Liver (tissue), 9 donors: Measurements from ENCODE around the gene C11orf21. TPM values are rescaled to one million over a fixed set of nuclear protein-coding genes. Genes with fewer than 3 reads are reported as not detected.

Experiments
- DNase-seq: peaks from one replicate; pipeline ENCODE4 v3.0.0-alpha.2; 2017; ENCODE audit warnings: low spot score
- H3K27ac ChIP-seq, 2 donors: one replicate each; pipeline ENCODE4 v1.7.0; 2013; ENCODE audit warnings: inconsistent platforms in 2 of 2, low read length in 2 of 2, control low read depth in 1 of 2, low read depth in 1 of 2, mild to moderate bottlenecking in 1 of 2
- H3K27me3 ChIP-seq, 4 donors: one replicate each; pipeline versions ENCODE4 v1.6.1 to v1.7.0; 2013; ENCODE audit warnings: low read length in 3 of 4, inconsistent platforms in 1 of 4, mild to moderate bottlenecking in 1 of 4, moderate library complexity in 1 of 4; ENCODE audit not compliant: control insufficient read depth in 4 of 4, insufficient read depth in 4 of 4
- H3K36me3 ChIP-seq, 4 donors: one replicate each; pipeline versions ENCODE4 v1.6.1 to v1.7.0; 2013; ENCODE audit warnings: low read length in 3 of 4, mild to moderate bottlenecking in 3 of 4, low read depth in 1 of 4, moderate library complexity in 1 of 4; ENCODE audit not compliant: control insufficient read depth in 4 of 4, insufficient read depth in 3 of 4
- H3K4me1 ChIP-seq, 4 donors: one replicate each; pipeline versions ENCODE4 v1.6.1 to v1.7.0; 2013; ENCODE audit warnings: low read length in 3 of 4, mild to moderate bottlenecking in 3 of 4, moderate library complexity in 1 of 4; ENCODE audit not compliant: control insufficient read depth in 4 of 4, insufficient read depth in 4 of 4
- H3K4me3 ChIP-seq, 3 donors: one replicate each; pipeline versions ENCODE4 v1.6.1 to v1.7.0; 2013; ENCODE audit warnings: low read length in 3 of 3, control low read depth in 1 of 3, low read depth in 1 of 3, mild to moderate bottlenecking in 1 of 3
- H3K9ac ChIP-seq, 2 donors: one replicate each; pipeline ENCODE4 v1.7.0; 2013; ENCODE audit warnings: low read length in 2 of 2, mild to moderate bottlenecking in 2 of 2, moderate library complexity in 2 of 2, control low read depth in 1 of 2, low read depth in 1 of 2
- H3K9me3 ChIP-seq, 4 donors: one replicate each; pipeline versions ENCODE4 v1.6.1 to v1.7.0; 2013; ENCODE audit warnings: low read length in 3 of 4; ENCODE audit not compliant: control insufficient read depth in 4 of 4
- EGR1 ChIP-seq, 2 donors: IDR thresholded peaks; 2 replicates each; pipeline ENCODE4 v1.6.1; 2016 to 2018; ENCODE audit warnings: antibody characterized with exemption in 2 of 2, low read depth in 2 of 2
- FOXA1 ChIP-seq: IDR thresholded peaks from 2 replicates; pipeline ENCODE4 v1.6.1; 2016; ENCODE audit warnings: antibody characterized with exemption
- FOXA2 ChIP-seq: IDR thresholded peaks from 2 replicates; pipeline ENCODE4 v1.6.1; 2016; ENCODE audit warnings: antibody characterized with exemption
- GABPA ChIP-seq, 2 donors: IDR thresholded peaks in 1 of 2; conservative IDR thresholded peaks in 1 of 2; 2 replicates each; pipeline ENCODE4 v1.6.1; 2016; ENCODE audit warnings: antibody characterized with exemption in 2 of 2, mild to moderate bottlenecking in 1 of 2, moderate library complexity in 1 of 2
- HNF4A ChIP-seq, 2 donors: conservative IDR thresholded peaks; 2 replicates each; pipeline ENCODE4 v1.6.1; 2016; ENCODE audit warnings: antibody characterized with exemption in 2 of 2, mild to moderate bottlenecking in 2 of 2
- HNF4G ChIP-seq: IDR thresholded peaks from 2 replicates; pipeline ENCODE4 v1.6.1; 2016; ENCODE audit warnings: antibody characterized with exemption
- NR2F2 ChIP-seq: IDR thresholded peaks from 2 replicates; pipeline ENCODE4 v1.6.1; 2016; ENCODE audit warnings: antibody characterized with exemption
- RAD21 ChIP-seq, 2 donors: IDR thresholded peaks; 2 replicates each; pipeline ENCODE4 v1.6.1; 2016; ENCODE audit warnings: antibody characterized with exemption in 2 of 2, mild to moderate bottlenecking in 2 of 2
- SP1 ChIP-seq: IDR thresholded peaks from 2 replicates; pipeline ENCODE4 v1.6.1; 2018; ENCODE audit warnings: antibody characterized with exemption, mild to moderate bottlenecking
- TAF1 ChIP-seq: conservative IDR thresholded peaks from 2 replicates; pipeline ENCODE4 v1.6.1; 2016; ENCODE audit warnings: antibody characterized with exemption, mild to moderate bottlenecking
- YY1 ChIP-seq: IDR thresholded peaks from 2 replicates; pipeline ENCODE4 v1.6.1; 2016; ENCODE audit warnings: antibody characterized with exemption, mild to moderate bottlenecking
- ZBTB33 ChIP-seq: IDR thresholded peaks from 2 replicates; pipeline ENCODE4 v1.6.1; 2016; ENCODE audit warnings: antibody characterized with exemption
- WGBS: extraction: QIAGEN DNeasy Blood & Tissue Kit; methylation state at CpG from one replicate; pipeline ENCODE4 v1.1.7; 2013; 5-methylcytosine and 5-hydroxymethylcytosine counted together
- polyA plus RNA-seq, 2 donors: library from polyadenylated mRNA; stranded (reverse) in 1 of 2; unstranded in 1 of 2; fragments of 200-250 nt in 1 of 2; fragments of >200 nt in 1 of 2; fragmentation: Nextera tagmentation in 1 of 2; extraction: Ambion mirVana in 1 of 2; gene quantifications; one replicate each; pipeline versions ENCODE4 v1.2.1 to v1.2.3, GENCODE V29; 2013 to 2015
- total RNA-seq, 2 donors: library from RNA; depleted of rRNA; stranded (reverse); fragments of >200 nt; gene quantifications; one replicate each; pipeline ENCODE4 v1.2.3, GENCODE V29; 2014
- TF ChIP-seq, protein P1 (sequence below): IDR thresholded peaks from 2 replicates; pipeline ENCODE4 v1.6.1; 2016; ENCODE audit warnings: antibody characterized with exemption, mild to moderate bottlenecking
- TF ChIP-seq, protein P2 (sequence below): fragments of 150-350 bp; IDR thresholded peaks from 2 replicates; pipeline ENCODE4 v1.5.1; 2017; ENCODE audit warnings: improper control_type of control experiment, low read depth, low read length; ENCODE audit not compliant: missing input control
- TF ChIP-seq, protein P3 (sequence below): IDR thresholded peaks from 2 replicates; pipeline ENCODE4 v1.6.1; 2016; ENCODE audit warnings: antibody characterized with exemption
- donor health status: healthy.
- donor health status: healthy.
- donor health status: healthy.
- donor health status: healthy.
- donor health status: healthy.

Gene C11orf21
- total and polyA plus RNA-seq, 4 donors, result 0.14 to 16.2 (median 0.44) TPM

DNA sequence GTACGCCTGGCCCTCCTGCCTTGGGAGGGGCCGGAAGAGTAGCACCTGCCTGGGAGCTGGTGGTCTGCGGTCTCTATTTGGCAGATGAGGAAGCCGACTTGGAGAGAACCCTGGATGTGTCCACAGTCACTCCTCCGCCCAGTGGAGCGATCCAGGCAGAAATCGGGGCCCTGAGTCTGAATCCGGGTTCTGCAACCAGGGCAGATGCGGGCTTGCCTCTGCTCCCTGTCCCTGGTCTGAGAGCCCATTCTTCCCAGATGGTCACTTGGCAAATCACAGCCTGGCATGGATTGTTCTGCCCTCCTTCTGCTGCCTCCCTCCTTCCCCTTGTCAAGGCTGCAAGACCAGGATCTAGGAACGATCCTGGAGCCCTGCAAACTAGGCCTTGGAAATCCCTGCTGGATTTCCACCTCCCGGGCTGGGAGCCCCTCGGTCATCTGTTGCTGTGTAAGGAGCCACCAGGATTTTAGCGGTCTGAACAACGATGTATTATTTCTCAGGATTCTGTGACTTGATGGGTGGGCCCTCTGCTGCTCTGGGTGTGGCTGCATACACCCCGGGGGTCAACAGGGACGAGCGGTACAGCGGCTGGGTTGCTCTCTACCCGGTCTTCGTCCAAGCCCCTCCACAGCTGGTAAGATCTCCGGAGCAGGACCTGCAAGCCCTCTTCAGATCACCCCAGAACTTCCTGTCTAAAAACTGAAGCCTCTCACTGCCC lies 29.3 kb downstream of the C11orf21 start:
- no peak for TF ChIP-seq SP1
- TF ChIP-seq HNF4A (conservative IDR thresholded peaks at IDR 0.05), result no peak
- TF ChIP-seq, protein P1, sequence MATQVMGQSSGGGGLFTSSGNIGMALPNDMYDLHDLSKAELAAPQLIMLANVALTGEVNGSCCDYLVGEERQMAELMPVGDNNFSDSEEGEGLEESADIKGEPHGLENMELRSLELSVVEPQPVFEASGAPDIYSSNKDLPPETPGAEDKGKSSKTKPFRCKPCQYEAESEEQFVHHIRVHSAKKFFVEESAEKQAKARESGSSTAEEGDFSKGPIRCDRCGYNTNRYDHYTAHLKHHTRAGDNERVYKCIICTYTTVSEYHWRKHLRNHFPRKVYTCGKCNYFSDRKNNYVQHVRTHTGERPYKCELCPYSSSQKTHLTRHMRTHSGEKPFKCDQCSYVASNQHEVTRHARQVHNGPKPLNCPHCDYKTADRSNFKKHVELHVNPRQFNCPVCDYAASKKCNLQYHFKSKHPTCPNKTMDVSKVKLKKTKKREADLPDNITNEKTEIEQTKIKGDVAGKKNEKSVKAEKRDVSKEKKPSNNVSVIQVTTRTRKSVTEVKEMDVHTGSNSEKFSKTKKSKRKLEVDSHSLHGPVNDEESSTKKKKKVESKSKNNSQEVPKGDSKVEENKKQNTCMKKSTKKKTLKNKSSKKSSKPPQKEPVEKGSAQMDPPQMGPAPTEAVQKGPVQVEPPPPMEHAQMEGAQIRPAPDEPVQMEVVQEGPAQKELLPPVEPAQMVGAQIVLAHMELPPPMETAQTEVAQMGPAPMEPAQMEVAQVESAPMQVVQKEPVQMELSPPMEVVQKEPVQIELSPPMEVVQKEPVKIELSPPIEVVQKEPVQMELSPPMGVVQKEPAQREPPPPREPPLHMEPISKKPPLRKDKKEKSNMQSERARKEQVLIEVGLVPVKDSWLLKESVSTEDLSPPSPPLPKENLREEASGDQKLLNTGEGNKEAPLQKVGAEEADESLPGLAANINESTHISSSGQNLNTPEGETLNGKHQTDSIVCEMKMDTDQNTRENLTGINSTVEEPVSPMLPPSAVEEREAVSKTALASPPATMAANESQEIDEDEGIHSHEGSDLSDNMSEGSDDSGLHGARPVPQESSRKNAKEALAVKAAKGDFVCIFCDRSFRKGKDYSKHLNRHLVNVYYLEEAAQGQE, result no peak
- 83% methylated on average over 21 of the region's 21 CpGs for WGBS
- no peak overlapping the region for H3K27ac ChIP-seq
- peak; percentile 31 for DNase-seq
- no peaks in the 10 kb centered on the region for H3K9me3 ChIP-seq
- H3K4me1 ChIP-seq, result peaks cover 6 to 25% (median 14%) of the 10 kb centered on the region in 4 donors
- no peak overlapping the region for H3K4me3 ChIP-seq
- H3K27me3 ChIP-seq, result peaks cover 2 to 27% (median 2%) of the 10 kb centered on the region in 4 donors
- no peak overlapping the region for H3K9ac ChIP-seq
- H3K36me3 ChIP-seq, result no peaks in the 10 kb centered on the region

DNA sequence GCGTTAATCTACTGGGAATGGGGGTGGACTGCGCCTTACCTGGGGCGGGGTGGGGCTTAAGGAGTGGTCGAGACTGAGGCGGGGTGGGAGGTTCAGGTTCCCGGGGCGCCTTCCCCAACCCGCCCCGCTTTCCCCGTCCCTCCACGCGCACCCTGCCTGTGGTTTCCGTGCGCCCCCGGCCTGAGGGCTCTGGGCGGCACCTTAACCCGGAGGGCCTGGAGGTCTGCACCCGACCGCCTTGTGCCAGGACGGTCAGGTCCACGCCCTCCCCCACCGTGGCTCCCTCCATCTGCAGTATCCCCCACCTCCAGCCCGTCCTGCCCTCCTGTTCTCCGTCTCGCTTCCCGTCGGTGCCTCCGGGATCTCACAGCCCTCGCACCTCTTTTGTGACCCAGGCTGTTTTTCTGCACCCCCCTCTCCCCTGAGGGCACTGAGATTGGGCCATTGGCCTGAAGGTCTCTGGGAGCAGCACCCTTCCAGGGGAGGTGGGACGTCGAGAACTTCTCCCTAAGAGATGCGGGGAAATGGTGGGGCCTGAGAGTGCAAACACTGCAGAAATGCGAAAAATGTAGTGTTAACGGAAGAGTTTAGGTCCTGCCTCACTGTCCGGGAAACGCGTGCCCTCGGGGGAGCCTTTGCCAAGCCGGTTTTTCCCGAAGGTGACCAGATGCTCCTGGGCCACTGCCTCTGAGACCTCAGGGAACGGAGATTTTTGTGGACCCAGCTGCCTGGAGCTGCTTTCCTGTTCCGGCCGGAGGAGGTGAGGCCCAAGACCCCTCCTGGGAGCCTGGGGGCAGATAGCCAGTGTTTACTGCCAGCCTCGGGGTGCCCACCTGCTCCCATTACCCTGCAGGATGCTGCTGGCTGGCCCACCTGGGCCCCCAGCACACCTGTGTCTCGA lies 30.1 kb downstream of the C11orf21 start:
- Histone ChIP-seq H3K9me3 (no peaks in the 10 kb centered on the region), H3K27ac (no peak overlapping the region), H3K4me1 (peaks cover 6 to 25% (median 14%) of the 10 kb centered on the region in 4 donors), H3K36me3 (no peaks in the 10 kb centered on the region), H3K9ac (no peak overlapping the region), H3K27me3 (peaks cover 2 to 27% (median 2%) of the 10 kb centered on the region in 4 donors), H3K4me3 (no peak overlapping the region)
- peak; percentile 29 for DNase-seq
- 24% methylated on average over 45 of the region's 45 CpGs for WGBS
- TF ChIP-seq, protein P1, result no peak
- no peak for TF ChIP-seq RAD21 (IDR thresholded peaks at IDR 0.05)
- TF ChIP-seq, protein P2, sequence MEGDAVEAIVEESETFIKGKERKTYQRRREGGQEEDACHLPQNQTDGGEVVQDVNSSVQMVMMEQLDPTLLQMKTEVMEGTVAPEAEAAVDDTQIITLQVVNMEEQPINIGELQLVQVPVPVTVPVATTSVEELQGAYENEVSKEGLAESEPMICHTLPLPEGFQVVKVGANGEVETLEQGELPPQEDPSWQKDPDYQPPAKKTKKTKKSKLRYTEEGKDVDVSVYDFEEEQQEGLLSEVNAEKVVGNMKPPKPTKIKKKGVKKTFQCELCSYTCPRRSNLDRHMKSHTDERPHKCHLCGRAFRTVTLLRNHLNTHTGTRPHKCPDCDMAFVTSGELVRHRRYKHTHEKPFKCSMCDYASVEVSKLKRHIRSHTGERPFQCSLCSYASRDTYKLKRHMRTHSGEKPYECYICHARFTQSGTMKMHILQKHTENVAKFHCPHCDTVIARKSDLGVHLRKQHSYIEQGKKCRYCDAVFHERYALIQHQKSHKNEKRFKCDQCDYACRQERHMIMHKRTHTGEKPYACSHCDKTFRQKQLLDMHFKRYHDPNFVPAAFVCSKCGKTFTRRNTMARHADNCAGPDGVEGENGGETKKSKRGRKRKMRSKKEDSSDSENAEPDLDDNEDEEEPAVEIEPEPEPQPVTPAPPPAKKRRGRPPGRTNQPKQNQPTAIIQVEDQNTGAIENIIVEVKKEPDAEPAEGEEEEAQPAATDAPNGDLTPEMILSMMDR, result no peak
- no peak for TF ChIP-seq GABPA (IDR thresholded peaks at IDR 0.05 in 1 of 2, conservative IDR thresholded peaks at IDR 0.05 in 1 of 2)
- TF ChIP-seq FOXA2, result no peak
- TF ChIP-seq ZBTB33, result no peak
- no peak for TF ChIP-seq YY1
- no peak for TF ChIP-seq NR2F2
- TF ChIP-seq HNF4A (conservative IDR thresholded peaks at IDR 0.05), result no peak
- TF ChIP-seq, protein P3, sequence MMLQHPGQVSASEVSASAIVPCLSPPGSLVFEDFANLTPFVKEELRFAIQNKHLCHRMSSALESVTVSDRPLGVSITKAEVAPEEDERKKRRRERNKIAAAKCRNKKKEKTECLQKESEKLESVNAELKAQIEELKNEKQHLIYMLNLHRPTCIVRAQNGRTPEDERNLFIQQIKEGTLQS, result no peak
- TF ChIP-seq FOXA1, result no peak
- no peak for TF ChIP-seq TAF1
- no peak for TF ChIP-seq EGR1 (IDR thresholded peaks at IDR 0.05; ENCODE audit: low read depth in 2 of 2)
- no peak for TF ChIP-seq HNF4G
